ENCODE data around the gene DBP. TPM values are rescaled to one million over a fixed set of nuclear protein-coding genes. Genes with fewer than 3 reads are reported as not detected.

The DBP gene
- total RNA-seq, 2 experiments from 2014 or later, result 10.8 to 13.1 TPM

DNA sequence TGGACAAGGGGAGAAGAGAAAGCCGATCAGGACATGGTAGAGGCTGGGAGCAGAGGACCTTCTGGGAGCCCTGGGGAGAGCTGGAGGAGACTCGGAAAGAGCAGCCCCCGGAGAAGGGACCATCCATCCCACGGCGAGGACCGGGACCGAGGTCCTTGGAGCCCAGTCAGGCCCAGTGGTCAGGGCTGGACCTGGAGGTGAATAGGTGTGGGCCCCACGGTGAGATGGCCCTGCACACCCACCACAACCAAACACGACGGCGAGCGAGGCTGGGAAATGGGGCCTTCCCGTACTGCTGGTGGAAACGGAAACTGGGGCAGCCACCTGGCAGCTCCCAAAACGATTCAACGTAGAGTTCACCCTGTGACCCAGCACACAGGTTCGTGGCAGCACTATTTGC, 39.3 kb upstream of the DBP start:
- Mint-ChIP-seq H3K4me3 (no peak overlapping the region), H3K9me3 (no peaks in the 10 kb centered on the region), H3K36me3 (ENCODE audit: low read depth) (no peaks in the 10 kb centered on the region), H3K27ac (no peak overlapping the region), H3K4me1 (ENCODE audit: low read depth) (peaks cover 3% of the 10 kb centered on the region), H3K27me3 (no peaks in the 10 kb centered on the region)
- CTCF ChIA-PET, result interaction anchor here (1.0 to 3.1 kb wide), 7 partner anchors 18 to 119 kb away, joined by 3 to 18 read pairs (median 6); partner anchors contain the start of gene RASIP1
- POLR2A ChIA-PET, result interaction anchor here (1.0 kb wide), 1 partner anchor 11 kb away, joined by 3 read pairs; no protein-coding TSS in a partner anchor
- DNase-seq (no peak), ATAC-seq (no peak)
- no peak for TF ChIP-seq CTCF (IDR thresholded peaks at IDR 0.05)
- intact Hi-C loops (cut with micrococcal nuclease), result no loop called here

DNA sequence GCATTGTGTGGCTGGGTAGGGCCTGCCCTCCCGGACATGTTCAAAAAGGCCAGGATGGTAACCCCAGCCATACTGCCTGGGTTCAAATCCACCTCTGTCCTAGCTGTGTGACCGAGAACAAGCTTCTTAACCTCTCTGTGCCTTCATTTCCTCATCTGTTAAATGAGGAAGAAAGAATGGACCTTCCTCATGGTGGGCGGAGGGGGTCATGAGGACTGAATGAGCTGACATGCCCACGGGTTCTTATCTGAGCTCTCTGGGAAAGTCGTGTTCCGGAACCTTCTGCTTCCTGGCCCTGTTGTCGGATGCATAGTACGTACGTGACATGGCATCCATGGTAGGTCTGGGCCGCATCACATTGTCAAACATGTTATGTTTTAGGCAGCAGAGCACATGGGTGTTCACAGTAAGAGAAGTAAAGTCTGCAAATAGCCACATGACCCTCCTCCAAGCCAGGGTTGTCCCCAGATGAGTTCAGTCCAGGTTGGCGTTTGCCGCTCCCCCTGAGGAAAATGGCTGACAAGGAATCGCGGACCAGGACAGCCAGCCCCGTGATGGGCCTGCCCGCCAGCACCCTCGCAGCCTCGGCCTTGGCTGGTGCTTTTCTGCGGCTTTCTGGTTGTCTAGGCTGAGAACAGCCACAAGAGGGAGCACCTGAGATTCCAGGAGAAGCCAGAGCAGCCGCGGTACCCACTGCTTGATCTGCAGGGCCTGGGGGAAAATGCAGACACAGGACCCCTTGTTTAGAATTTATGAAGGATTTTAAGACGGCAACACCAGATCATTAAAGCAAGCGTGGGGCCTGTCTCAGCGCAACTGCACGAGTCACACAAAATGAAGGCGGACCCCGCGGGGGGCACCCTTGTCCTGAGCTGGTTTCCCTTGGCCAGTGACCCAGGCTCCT, 38.0 kb upstream of the DBP start:
- Mint-ChIP-seq H3K36me3 (ENCODE audit: low read depth) (no peaks in the 10 kb centered on the region), H3K4me1 (ENCODE audit: low read depth) (peaks cover 3% of the 10 kb centered on the region), H3K4me3 (no peak overlapping the region), H3K9me3 (no peaks in the 10 kb centered on the region), H3K27ac (no peak overlapping the region), H3K27me3 (no peaks in the 10 kb centered on the region)
- CTCF ChIA-PET, result interaction anchor here (0.6 to 3.1 kb wide), 29 partner anchors 8 to 297 kb away, joined by 3 to 18 read pairs (median 4); partner anchors contain the start of genes CA11 and RASIP1
- ATAC-seq (peak; percentile 99), DNase-seq (peak; percentile 85)
- peak; percentile 75 for TF ChIP-seq CTCF (IDR thresholded peaks at IDR 0.05)
- POLR2A ChIA-PET, result interaction anchor here (0.6 to 0.9 kb wide), 2 partner anchors 52 to 142 kb away, joined by 3 to 4 read pairs; no protein-coding TSS in a partner anchor
- intact Hi-C loops (cut with micrococcal nuclease), result no loop called here

- Mint-ChIP-seq H3K4me3 (no peak overlapping the region), H3K36me3 (ENCODE audit: low read depth) (peaks cover 2% of the 10 kb centered on the region), H3K4me1 (ENCODE audit: low read depth) (peaks cover 3% of the 10 kb centered on the region), H3K27me3 (no peaks in the 10 kb centered on the region), H3K27ac (no peak overlapping the region), H3K9me3 (peaks cover 4% of the 10 kb centered on the region)
- intact Hi-C loops (cut with micrococcal nuclease), result no loop called here
- DNase-seq (no peak), ATAC-seq (no peak)
- TF ChIP-seq CTCF (IDR thresholded peaks at IDR 0.05), result no peak
- ChIA-PET CTCF (interaction anchor here (0.6 to 3.1 kb wide), 17 partner anchors 8 to 298 kb away, joined by 3 to 18 read pairs (median 5); partner anchors contain the start of genes CA11 and RASIP1), POLR2A (interaction anchor here (0.9 to 1.4 kb wide), 2 partner anchors 21 to 51 kb away, joined by 3 read pairs; partner anchors contain the start of gene FUT2)
These were observed 37.1 kb upstream of the DBP start for GRCh38 chr19:48674216-48674809.

DNA sequence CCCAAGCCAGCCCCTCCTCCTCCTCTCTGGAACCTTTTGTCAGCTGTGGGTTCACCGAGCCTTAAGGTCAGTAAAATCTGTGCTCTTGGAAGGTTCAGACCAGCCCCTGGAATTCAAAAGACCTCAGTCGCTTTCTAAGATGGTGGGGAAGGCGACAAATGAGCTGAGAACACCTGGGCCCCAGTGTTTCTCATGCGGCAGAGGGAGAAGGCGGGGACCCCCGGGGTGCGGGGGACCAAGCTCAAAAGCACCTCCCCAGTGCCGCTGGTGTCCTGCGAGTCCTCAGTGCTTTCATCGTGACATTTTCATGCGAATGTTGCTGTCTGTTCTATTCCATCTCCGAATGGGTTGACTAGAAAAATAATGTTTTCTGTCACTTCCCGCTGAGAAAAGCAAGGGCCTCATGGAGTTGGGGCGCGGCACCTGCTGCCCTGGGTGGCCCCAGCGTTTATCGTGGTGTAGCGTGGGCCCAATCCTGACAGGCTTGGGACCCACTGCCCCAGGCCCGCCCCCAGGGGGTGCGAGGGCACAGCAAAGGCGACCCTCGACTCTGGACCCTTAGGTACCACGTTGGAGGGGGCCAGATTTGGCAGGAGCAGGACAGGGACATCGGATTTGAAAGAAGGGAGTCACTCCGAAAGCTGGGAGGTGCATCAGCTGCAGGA, 36.4 kb upstream of the DBP start:
- DNase-seq, result no peak
- no peak for ATAC-seq
- CTCF ChIA-PET, result interaction anchor here (1.3 to 3.1 kb wide), 4 partner anchors 27 to 71 kb away, joined by 5 to 18 read pairs (median 16); partner anchors contain the start of genes CA11 and RASIP1
- no peak for TF ChIP-seq CTCF (IDR thresholded peaks at IDR 0.05)
- POLR2A ChIA-PET, result interaction anchor here (1.4 kb wide), 1 partner anchor 22 kb away, joined by 3 read pairs; the partner anchor contains the start of gene FUT2
- peaks cover 4% of the 10 kb centered on the region for H3K9me3 Mint-ChIP-seq
- H3K4me3 Mint-ChIP-seq, result no peak overlapping the region
- peaks cover 3% of the 10 kb centered on the region for H3K4me1 Mint-ChIP-seq (ENCODE audit: low read depth)
- H3K27me3 Mint-ChIP-seq, result no peaks in the 10 kb centered on the region
- H3K36me3 Mint-ChIP-seq (ENCODE audit: low read depth), result peaks cover 2% of the 10 kb centered on the region
- H3K27ac Mint-ChIP-seq, result no peak overlapping the region
- intact Hi-C loops (cut with micrococcal nuclease), result no loop called here

Data from activated CD8-positive, alpha-beta T cell treated with anti-CD3 and anti-CD28 coated beads for 36 hours (primary cell).